Measurements from ENCODE around the gene PAQR8. TPM values are rescaled to one million over a fixed set of nuclear protein-coding genes. Genes with fewer than 3 reads are reported as not detected.
"Not testable (repeated sequence)": the region's sequence is repeated elsewhere in the genome, so short reads cannot be mapped to it uniquely, and the experiment has no call there.

PAQR8 gene
- total and polyA plus RNA-seq, 2 of the 13 experiments (the other 11 are each of a cell fraction or from before 2014, with no cell fraction given) = 37.7 to 50.7 TPM

DNA sequence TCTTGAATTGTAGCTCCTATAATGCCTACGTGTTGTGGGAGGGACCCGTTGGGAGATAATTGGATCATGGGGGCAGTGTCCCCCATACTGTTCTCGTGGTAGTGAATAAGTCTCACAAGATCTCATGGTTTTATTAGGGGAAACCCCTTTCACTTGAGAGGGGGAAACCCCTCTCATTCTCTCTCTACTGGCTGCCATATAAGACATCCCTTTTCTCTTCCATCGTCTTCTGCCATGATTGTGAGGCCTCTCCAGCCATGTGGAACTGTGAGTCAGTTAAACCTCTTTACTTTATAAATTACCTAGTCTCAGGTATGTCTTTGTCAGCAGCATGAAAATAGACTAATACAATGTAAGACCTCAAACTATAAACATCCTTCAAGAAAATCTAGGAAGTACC lies 23.1 kb downstream of the PAQR8 start:
- Histone ChIP-seq H3K36me3 (replicated peaks in 1 of 2; ENCODE audit: control insufficient read depth in 1 of 2, insufficient read depth in 2 of 2, low read length in 2 of 2) (peaks cover 3 to 12% of the 10 kb centered on the region in 2 experiments; a peak in 4 of 5 replicates), H3K9ac (ENCODE audit: insufficient read depth, low read depth, low read length) (no peak overlapping the region), H3K4me2 (ENCODE audit: low read depth, low read length) (no peak overlapping the region), H3K27ac (ENCODE audit: extremely low read length, insufficient read depth, low read length) (no peak overlapping the region), H3K9me3 (ENCODE audit: low read length) (peaks cover 5% of the 10 kb centered on the region), H2AFZ (ENCODE audit: low read length) (no peak overlapping the region), H3K79me2 (ENCODE audit: insufficient read depth, low read length) (peaks cover 12% of the 10 kb centered on the region), H3K4me1 (ENCODE audit: insufficient read depth, low read length) (peaks cover 21% of the 10 kb centered on the region), H3K27me3 (ENCODE audit: control insufficient read depth in 1 of 2, insufficient read depth in 2 of 2, low read length in 2 of 2) (no peaks in the 10 kb centered on the region), H3K4me3 (replicated peaks in 1 of 3; ENCODE audit: insufficient read depth in 1 of 3, low read depth in 2 of 3, low read length in 3 of 3) (no peak overlapping the region), H4K20me1 (ENCODE audit: insufficient read depth, low read length) (no peaks in the 10 kb centered on the region; the same call in 1 of the 2 replicates)
- POLR2A ChIA-PET = no interaction called here
- no TSS peak for BruUV-seq (replicated peaks)
- TF ChIP-seq PHF21A (CRISPR knock-in tag; IDR thresholded peaks at IDR 0.05) = no peak
- TF ChIP-seq KDM5A (IDR thresholded peaks at IDR 0.05; ENCODE audit: borderline replicate concordance, low read length) = no peak
- TF ChIP-seq ZNF431 (CRISPR knock-in tag; IDR thresholded peaks at IDR 0.05; ENCODE audit: borderline replicate concordance, low read depth) = no peak
- no peak for TF ChIP-seq REXO4 (CRISPR knock-in tag; IDR thresholded peaks at IDR 0.05; ENCODE audit: borderline replicate concordance)
- no peak for TF ChIP-seq ESRRA (CRISPR knock-in tag; IDR thresholded peaks at IDR 0.05; ENCODE audit: low read depth)
- TF ChIP-seq HOXA9 (CRISPR knock-in tag; IDR thresholded peaks at IDR 0.05; ENCODE audit: borderline replicate concordance) = no peak
- no peak for TF ChIP-seq RXRB (CRISPR knock-in tag; IDR thresholded peaks at IDR 0.05; ENCODE audit: borderline replicate concordance)
- no peak for TF ChIP-seq MIER2 (CRISPR knock-in tag; IDR thresholded peaks at IDR 0.05)
- WGBS (ENCODE audit: low lambda C conversion rate) = over 99% methylated on average over 4 of the region's 4 CpGs
- CTCF ChIA-PET (ENCODE audit: low intra/inter-chr PET ratio, low total read pairs) = no interaction called here
- FAIRE-seq (no peak), DNase-seq (ENCODE audit: low spot score) (no peak), ATAC-seq (no peak)
- intact Hi-C loops (cut with micrococcal nuclease; ENCODE audit: unreplicated experiment) = loop anchor here (5.0 kb wide), 1 partner anchor 33 kb away; no protein-coding TSS in a partner anchor
- in situ Hi-C loops (cut with HindIII; ENCODE audit: extremely low pct_ligation_motif_present, low pct_unique_long_range_greater_than_20kb) = no loop called here

DNA sequence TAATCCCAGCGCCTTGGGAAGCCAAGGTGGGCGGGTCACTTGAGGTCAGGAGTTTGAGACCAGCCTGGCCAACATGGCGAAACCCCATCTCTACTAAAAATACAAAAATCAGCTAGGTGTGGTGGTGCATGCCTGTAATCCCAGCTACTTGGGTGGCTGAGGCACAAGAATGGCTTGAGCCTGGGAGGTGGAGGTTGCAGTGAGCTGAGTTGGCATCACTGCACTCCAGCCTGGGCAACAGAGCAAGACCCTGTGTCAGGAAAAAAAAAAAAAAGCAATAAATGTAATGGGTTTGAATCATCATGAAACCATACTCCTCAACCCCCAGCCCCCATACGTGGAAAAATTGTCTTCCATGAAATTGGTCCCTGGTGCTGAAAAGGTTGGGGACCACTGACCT lies 26.2 kb downstream of the PAQR8 start:
- H3K9ac ChIP-seq (ENCODE audit: insufficient read depth, low read depth, low read length); H3K36me3 ChIP-seq (replicated peaks in 1 of 2; ENCODE audit: control insufficient read depth in 1 of 2, insufficient read depth in 2 of 2, low read length in 2 of 2); H3K9me3 ChIP-seq (ENCODE audit: low read length); H3K79me2 ChIP-seq (ENCODE audit: insufficient read depth, low read length); H2AFZ ChIP-seq (ENCODE audit: low read length); H3K27me3 ChIP-seq (ENCODE audit: control insufficient read depth in 1 of 2, insufficient read depth in 2 of 2, low read length in 2 of 2); CTCF ChIA-PET (ENCODE audit: low intra/inter-chr PET ratio, low total read pairs); in situ Hi-C loops (cut with HindIII; ENCODE audit: extremely low pct_ligation_motif_present, low pct_unique_long_range_greater_than_20kb); DNase-seq (ENCODE audit: low spot score); H3K4me2 ChIP-seq (ENCODE audit: low read depth, low read length); FAIRE-seq; ATAC-seq; BruUV-seq (replicated peaks); H3K4me3 ChIP-seq (replicated peaks in 1 of 3; ENCODE audit: insufficient read depth in 1 of 3, low read depth in 2 of 3, low read length in 3 of 3); H4K20me1 ChIP-seq (ENCODE audit: insufficient read depth, low read length): not testable (repeated sequence)
- POLR2A ChIA-PET = interaction anchor here (2.4 kb wide), 1 partner anchor 62 kb away, joined by 12 read pairs; no protein-coding TSS in a partner anchor
- Histone ChIP-seq H3K27ac (ENCODE audit: extremely low read length, insufficient read depth, low read length) (peak overlapping the region; percentile 84), H3K4me1 (ENCODE audit: insufficient read depth, low read length) (peaks cover 44% of the 10 kb centered on the region)
- 88% methylated on average over 4 of the region's 4 CpGs for WGBS (ENCODE audit: low lambda C conversion rate)
- intact Hi-C loops (cut with micrococcal nuclease; ENCODE audit: unreplicated experiment) = loop anchor here (5.0 kb wide), 1 partner anchor 36 kb away; no protein-coding TSS in a partner anchor
- TF ChIP-seq ZNF121 (CRISPR knock-in tag; IDR thresholded peaks at IDR 0.05) = peak; percentile 80
- TF ChIP-seq, protein P1, sequence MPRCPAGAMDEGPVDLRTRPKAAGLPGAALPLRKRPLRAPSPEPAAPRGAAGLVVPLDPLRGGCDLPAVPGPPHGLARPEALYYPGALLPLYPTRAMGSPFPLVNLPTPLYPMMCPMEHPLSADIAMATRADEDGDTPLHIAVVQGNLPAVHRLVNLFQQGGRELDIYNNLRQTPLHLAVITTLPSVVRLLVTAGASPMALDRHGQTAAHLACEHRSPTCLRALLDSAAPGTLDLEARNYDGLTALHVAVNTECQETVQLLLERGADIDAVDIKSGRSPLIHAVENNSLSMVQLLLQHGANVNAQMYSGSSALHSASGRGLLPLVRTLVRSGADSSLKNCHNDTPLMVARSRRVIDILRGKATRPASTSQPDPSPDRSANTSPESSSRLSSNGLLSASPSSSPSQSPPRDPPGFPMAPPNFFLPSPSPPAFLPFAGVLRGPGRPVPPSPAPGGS (CRISPR knock-in tag; IDR thresholded peaks at IDR 0.05) = 0 out of 2 replicates have a peak, but pooled peaks have one; percentile 17
